CD14-positive monocyte (primary cell): ENCODE results near the gene HLTF. TPM values are rescaled to one million over a fixed set of nuclear protein-coding genes. Genes with fewer than 3 reads are reported as not detected.

Source experiments
- DNase-seq, 3 donors: peaks; one replicate each; pipeline ENCODE4 v3.0.0-alpha.2; 2011 to 2022
- H2AFZ ChIP-seq: 2 replicates; pipeline ENCODE4 v1.6.0; 2012; ENCODE audit warnings: mild to moderate bottlenecking, low read depth, low read length, inconsistent platforms; ENCODE audit not compliant: insufficient read depth, poor library complexity, severe bottlenecking
- H3K27ac ChIP-seq, 2 donors: 1 replicate in 1 of 2; 2 replicates in 1 of 2; pipeline ENCODE4 v1.5.1; 2012 to 2013; ENCODE audit warnings: low read length in 2 of 2, control low read depth in 1 of 2, inconsistent platforms in 1 of 2, low read depth in 1 of 2, mild to moderate bottlenecking in 1 of 2
- H3K27me3 ChIP-seq, 2 donors: one replicate each; pipeline versions ENCODE4 v1.6.0 to v1.6.1; 2011 to 2013; ENCODE audit warnings: low read length in 2 of 2; ENCODE audit not compliant: control insufficient read depth in 2 of 2, insufficient read depth in 2 of 2
- H3K36me3 ChIP-seq, 2 donors: replicated peaks in 1 of 2; 1 replicate in 1 of 2; 2 replicates in 1 of 2; pipeline versions ENCODE4 v1.5.1 to v1.6.1; 2012 to 2013; ENCODE audit warnings: low read length in 2 of 2, control low read depth in 1 of 2, inconsistent platforms in 1 of 2, mild to moderate bottlenecking in 1 of 2; ENCODE audit not compliant: insufficient read depth in 2 of 2, control insufficient read depth in 1 of 2
- H3K4me1 ChIP-seq, 2 donors: 1 replicate in 1 of 2; 2 replicates in 1 of 2; pipeline versions ENCODE4 v1.5.1 to v1.6.1; 2012 to 2013; ENCODE audit warnings: low read length in 2 of 2, control low read depth in 1 of 2, inconsistent platforms in 1 of 2, mild to moderate bottlenecking in 1 of 2, moderate library complexity in 1 of 2; ENCODE audit not compliant: insufficient read depth in 2 of 2, control insufficient read depth in 1 of 2
- H3K4me2 ChIP-seq: replicated peaks from 2 replicates; pipeline ENCODE3; 2012; ENCODE audit warnings: low read length, moderate library complexity, mild to moderate bottlenecking; ENCODE audit not compliant: poor library complexity, severe bottlenecking; ENCODE audit errors: extremely low read depth
- H3K4me3 ChIP-seq, 3 experiments: fragments of 200-600 bp in 1 of 3; sonication (generic) in 1 of 3; replicated peaks in 1 of 3; 1 replicate in 2 of 3; 2 replicates in 1 of 3; pipeline ENCODE4 v1.5.1; 2011 to 2013; ENCODE audit warnings: low read length in 3 of 3, mild to moderate bottlenecking in 3 of 3, control low read depth in 2 of 3, low read depth in 2 of 3, inconsistent platforms in 1 of 3, moderate library complexity in 1 of 3
- H3K79me2 ChIP-seq: 2 replicates; pipeline ENCODE4 v1.6.0; 2012; ENCODE audit warnings: mild to moderate bottlenecking, control low read depth, inconsistent platforms, low read length, moderate library complexity; ENCODE audit not compliant: insufficient read depth
- H3K9ac ChIP-seq: 2 replicates; pipeline ENCODE4 v1.6.0; 2017; ENCODE audit warnings: low read length, mild to moderate bottlenecking; ENCODE audit not compliant: insufficient read depth, poor library complexity, severe bottlenecking
- H3K9me3 ChIP-seq, 2 donors: replicated peaks in 1 of 2; 1 replicate in 1 of 2; 2 replicates in 1 of 2; pipeline versions ENCODE4 v1.5.1 to v1.6.1; 2012 to 2013; ENCODE audit warnings: low read length in 2 of 2, control low read depth in 1 of 2; ENCODE audit not compliant: control insufficient read depth in 1 of 2, insufficient read depth in 1 of 2
- H4K20me1 ChIP-seq: 2 replicates; pipeline ENCODE4 v1.6.0; 2012; ENCODE audit warnings: mild to moderate bottlenecking, low read length, control low read depth, moderate library complexity; ENCODE audit not compliant: insufficient read depth
- H3K27ac Mint-ChIP-seq, 7 donors: one replicate each; pipeline ENCODE4 v1.8.0; 2020; ENCODE audit warnings: mild to moderate bottlenecking in 7 of 7, mixed read lengths in 7 of 7, moderate library complexity in 6 of 7, inconsistent platforms in 2 of 7
- H3K27me3 Mint-ChIP-seq, 3 donors: one replicate each; pipeline ENCODE4 v1.8.0; 2021 to 2022; ENCODE audit warnings: low read depth in 3 of 3, mild to moderate bottlenecking in 3 of 3, mixed read lengths in 3 of 3, moderate library complexity in 3 of 3, inconsistent platforms in 1 of 3
- H3K36me3 Mint-ChIP-seq, 2 donors: one replicate each; pipeline ENCODE4 v1.8.0; 2020; ENCODE audit warnings: mixed read lengths in 2 of 2, inconsistent platforms in 1 of 2, mild to moderate bottlenecking in 1 of 2
- H3K4me1 Mint-ChIP-seq: one replicate; pipeline ENCODE4 v1.8.0; 2020; ENCODE audit warnings: mild to moderate bottlenecking, mixed read lengths
- H3K4me3 Mint-ChIP-seq, 2 donors: one replicate each; pipeline ENCODE4 v1.8.0; 2020; ENCODE audit warnings: mild to moderate bottlenecking in 2 of 2, mixed read lengths in 2 of 2, moderate library complexity in 1 of 2
- H3K9me3 Mint-ChIP-seq, 7 donors: one replicate each; pipeline ENCODE4 v1.8.0; 2020 to 2022; ENCODE audit warnings: mixed read lengths in 7 of 7, mild to moderate bottlenecking in 6 of 7, moderate library complexity in 6 of 7, inconsistent platforms in 2 of 7
- CTCF ChIP-seq: fragments of 200-600 bp; IDR thresholded peaks from one replicate; pipeline ENCODE4 v1.8.0; 2022; ENCODE audit warnings: antibody characterized with exemption, mild to moderate bottlenecking
- WGBS: methylation state at CpG from one replicate; pipeline ENCODE4 v1.1.5; 2013; ENCODE audit warnings: missing lambda C conversion rate; ENCODE audit not compliant: insufficient coverage; 5-methylcytosine and 5-hydroxymethylcytosine counted together
- intact Hi-C, 2 donors: fragments of 100-400 bp; cut with micrococcal nuclease; formaldehyde crosslinking; loops; one replicate each; pipeline versions ENCODE4 v1.15.0 to v1.15.1; 2023
- polyA plus RNA-seq, 3 donors: library from polyadenylated mRNA; depleted of rRNA in 1 of 3; unstranded in 2 of 3; stranded (reverse) in 1 of 3; fragments of 300-500 nt in 2 of 3; fragments of >200 nt in 1 of 3; fragmentation: Illumina TruSeq in 2 of 3; gene quantifications; 1 replicate in 2 of 3; 2 replicates in 1 of 3; pipeline ENCODE4 v1.2.3, GENCODE V29; 2012 to 2021

HLTF gene
- polyA plus RNA-seq, 3 donors = 2.0 to 4.6 (median 2.7) TPM

- Histone ChIP-seq H2AFZ (no peak overlapping the region), H3K27ac (no peak overlapping the region), H3K4me3 (no peak overlapping the region), H3K27me3 (no peaks in the 10 kb centered on the region), H3K4me1 (no peaks in the 10 kb centered on the region), H3K9ac (no peak overlapping the region), H3K36me3 (peaks cover 32 to 64% of the 10 kb centered on the region in 2 donors), H3K4me2 (no peak overlapping the region), H3K9me3 (peaks cover 0 to 2% of the 10 kb centered on the region in 2 donors), H3K79me2 (no peaks in the 10 kb centered on the region), H4K20me1 (no peaks in the 10 kb centered on the region)
- Mint-ChIP-seq H3K27ac (no peak overlapping the region), H3K4me3 (no peak overlapping the region), H3K36me3 (peaks cover 57 to 68% of the 10 kb centered on the region in 2 donors), H3K9me3 (peaks cover 0 to 11% (median 2%) of the 10 kb centered on the region in 7 donors), H3K27me3 (no peaks in the 10 kb centered on the region), H3K4me1 (peaks cover 2% of the 10 kb centered on the region)
- WGBS = 100% methylated on average over 1 of the region's 1 CpG
- no peak for DNase-seq
- no peak for TF ChIP-seq CTCF
- intact Hi-C loops = no loop called here
Observed at GRCh38 chr3:149058198-149058597, 28.1 kb downstream of the HLTF start.

DNA sequence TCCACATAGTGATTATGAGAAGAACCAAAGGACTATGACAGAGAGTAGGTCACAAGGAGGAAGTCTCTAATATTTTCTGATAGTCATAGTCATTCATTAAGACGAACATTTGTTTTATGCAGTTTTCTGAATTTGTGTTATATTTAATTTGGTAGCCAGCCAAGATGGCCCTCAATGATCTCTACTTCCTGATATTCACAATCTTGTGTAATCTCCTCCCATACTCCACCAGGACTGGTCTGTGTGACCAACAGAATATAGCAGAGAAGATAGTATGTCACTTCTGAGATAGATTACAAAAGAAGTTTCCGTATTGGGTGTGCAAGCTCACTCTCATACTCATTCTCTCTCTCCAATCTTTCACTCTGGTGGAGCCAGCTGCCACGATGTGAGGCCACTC, 30.8 kb downstream of the HLTF start:
- Mint-ChIP-seq H3K27ac (no peak overlapping the region), H3K36me3 (peaks cover 59 to 76% of the 10 kb centered on the region in 2 donors), H3K4me3 (no peak overlapping the region), H3K4me1 (no peaks in the 10 kb centered on the region), H3K9me3 (peaks cover 0 to 11% (median 2%) of the 10 kb centered on the region in 7 donors), H3K27me3 (no peaks in the 10 kb centered on the region)
- Histone ChIP-seq H3K4me2 (no peak overlapping the region), H3K27ac (no peak overlapping the region), H3K36me3 (peaks cover 33 to 77% of the 10 kb centered on the region in 2 donors), H3K9ac (no peak overlapping the region), H3K9me3 (peaks cover 0 to 3% of the 10 kb centered on the region in 2 donors), H3K4me3 (no peak overlapping the region), H2AFZ (no peak overlapping the region), H3K4me1 (no peaks in the 10 kb centered on the region), H3K27me3 (no peaks in the 10 kb centered on the region), H3K79me2 (no peaks in the 10 kb centered on the region), H4K20me1 (no peaks in the 10 kb centered on the region)
- DNase-seq = no peak
- no peak for TF ChIP-seq CTCF
- whole genome bisulfite sequencing = no CpG with 5 or more reads among the region's 3 CpGs
- intact Hi-C loops = no loop called here
